GM12878 (cell line): ENCODE data around the gene SLIT1. TPM values are rescaled to one million over a fixed set of nuclear protein-coding genes. Genes with fewer than 3 reads are reported as not detected.

ENCODE experiments used
- ATAC-seq: fragments of 200-7000 bp; cut with Tn5 transposase; 3 replicates; pipeline ENCODE4 v1.9.1; 2020; ENCODE audit warnings: mild to moderate bottlenecking, moderate library complexity
- BruUV-seq: library from RNA; stranded (reverse); fragments of 400-500 nt; replicated peaks from 2 replicates; lab custom pipeline; 2021; lab: Mats Ljungman, UMichigan
- CTCF ChIA-PET: fragments of 300-600 bp; sonication (Branson Sonifier 250); formaldehyde crosslinking; extraction: SDS; loops from one replicate; lab custom pipeline; 2021; ENCODE audit warnings: inconsistent platforms; lab: Yijun Ruan, JAX
- POLR2A ChIA-PET: fragments of 350-600 bp; formaldehyde crosslinking; extraction: SDS; loops from one replicate; lab custom pipeline; 2021; ENCODE audit warnings: inconsistent platforms; lab: Charles Lee
- RAD21 ChIA-PET: fragments of 300-600 bp; sonication (Branson Sonifier 250); formaldehyde crosslinking; loops from one replicate; lab custom pipeline; 2023; ENCODE audit warnings: antibody characterized with exemption; ENCODE audit not compliant: unreplicated experiment; lab: Charles Lee
- SMC1A ChIA-PET: fragments of 300-600 bp; sonication (Branson Sonifier 250); formaldehyde crosslinking; loops from one replicate; lab custom pipeline; 2023; ENCODE audit not compliant: unreplicated experiment, uncharacterized antibody; lab: Charles Lee
- DNase-seq: peaks from one replicate; pipeline ENCODE4 v3.0.0-alpha.2; 2011; ENCODE audit warnings: low read depth, low spot score
- FAIRE-seq: peaks from 3 replicates; lab custom pipeline; 2011; peaks lifted over from hg19 to GRCh38; lab: Jason Lieb, UNC
- H2AFZ ChIP-seq: 2 replicates; pipeline ENCODE4 v1.6.0; 2011; ENCODE audit warnings: low read depth, low read length, control low read depth; ENCODE audit not compliant: control insufficient read depth
- H3K27ac ChIP-seq: 2 replicates; pipeline ENCODE4 v1.5.1; 2011; ENCODE audit warnings: control low read depth; ENCODE audit not compliant: control insufficient read depth, insufficient read depth
- H3K27me3 ChIP-seq, 2 experiments: replicated peaks in 1 of 2; 2 replicates each; pipeline versions ENCODE4 v1.6.0 to v1.6.1; 2011; ENCODE audit warnings: low read length in 1 of 2; ENCODE audit not compliant: control insufficient read depth in 2 of 2, insufficient read depth in 2 of 2
- H3K36me3 ChIP-seq, 2 experiments: 2 replicates each; pipeline ENCODE4 v1.5.1; 2011; ENCODE audit warnings: low read length in 1 of 2; ENCODE audit not compliant: control insufficient read depth in 2 of 2, insufficient read depth in 2 of 2
- H3K4me1 ChIP-seq: 2 replicates; pipeline ENCODE4 v1.6.1; 2011; ENCODE audit warnings: mild to moderate bottlenecking, low read length, moderate library complexity, mixed read lengths; ENCODE audit not compliant: control insufficient read depth, insufficient read depth
- H3K4me2 ChIP-seq: 2 replicates; pipeline ENCODE4 v1.6.0; 2011; ENCODE audit warnings: control low read depth; ENCODE audit not compliant: control insufficient read depth, insufficient read depth
- H3K4me3 ChIP-seq: fragments of 200-600 bp; sonication (generic); 2 replicates; pipeline ENCODE4 v1.5.1; 2016
- H3K79me2 ChIP-seq: 2 replicates; pipeline ENCODE4 v1.6.0; 2011; ENCODE audit warnings: low read length; ENCODE audit not compliant: control insufficient read depth, insufficient read depth
- H3K9ac ChIP-seq: 2 replicates; pipeline ENCODE4 v1.8.0; 2011; ENCODE audit warnings: low read length, control low read depth, mixed read lengths; ENCODE audit not compliant: control insufficient read depth, insufficient read depth
- H3K9me3 ChIP-seq: replicated peaks from 3 replicates; pipeline ENCODE4 v1.5.1; 2011; ENCODE audit warnings: mild to moderate bottlenecking, low read length; ENCODE audit not compliant: control insufficient read depth, insufficient read depth
- H4K20me1 ChIP-seq: 2 replicates; pipeline ENCODE4 v1.6.0; 2011; ENCODE audit not compliant: control insufficient read depth, insufficient read depth
- ASH2L ChIP-seq: fragments of 300-600, 200-600 bp; sonication (generic); IDR thresholded peaks from 2 replicates; pipeline ENCODE4 v1.6.1; 2017; ENCODE audit warnings: low read depth, mild to moderate bottlenecking, borderline replicate concordance
- ETV6 ChIP-seq, 2 experiments: fragments of 450-650 bp in 1 of 2; IDR thresholded peaks in 1 of 2; conservative IDR thresholded peaks in 1 of 2; 2 replicates each; pipeline ENCODE4 v1.6.1; 2014; ENCODE audit warnings: antibody characterized with exemption in 1 of 2, borderline replicate concordance in 1 of 2, low read depth in 1 of 2, mild to moderate bottlenecking in 1 of 2, moderate library complexity in 1 of 2
- GABPA ChIP-seq: IDR thresholded peaks from 2 replicates; pipeline ENCODE4 v1.6.1; 2014; ENCODE audit warnings: antibody characterized with exemption, low read depth, mild to moderate bottlenecking, inconsistent platforms
- IKZF2 ChIP-seq, 2 experiments: fragments of 450-650 bp; IDR thresholded peaks; 2 replicates each; pipeline ENCODE4 v1.6.1; 2017; ENCODE audit warnings: mild to moderate bottlenecking in 2 of 2, moderate library complexity in 2 of 2
- MTA3 ChIP-seq: IDR thresholded peaks from 2 replicates; pipeline ENCODE4 v1.6.1; 2012; ENCODE audit warnings: low read length, inconsistent platforms, borderline replicate concordance
- PAX5 ChIP-seq: IDR thresholded peaks from 2 replicates; pipeline ENCODE4 v1.6.1; 2011; ENCODE audit warnings: low read depth, low read length, borderline replicate concordance
- TARDBP ChIP-seq: IDR thresholded peaks from 2 replicates; pipeline ENCODE4 v1.6.1; 2016; ENCODE audit warnings: borderline replicate concordance
- TCF7 ChIP-seq: IDR thresholded peaks from 2 replicates; pipeline ENCODE4 v1.6.1; 2014; ENCODE audit warnings: antibody characterized with exemption, borderline replicate concordance
- WRNIP1 ChIP-seq: IDR thresholded peaks from 2 replicates; pipeline ENCODE4 v1.6.1; 2011; ENCODE audit warnings: low read depth, low read length, improper control_type of control experiment, borderline replicate concordance
- YY1 ChIP-seq: IDR thresholded peaks from 2 replicates; pipeline ENCODE4 v1.6.1; 2011; ENCODE audit warnings: low read depth, mild to moderate bottlenecking, low read length
- WGBS: methylation state at CpG from one replicate; pipeline ENCODE4 v1.1.6; 2016; ENCODE audit warnings: low lambda C conversion rate; ENCODE audit not compliant: insufficient replicate concordance, insufficient coverage; ENCODE audit errors: missing lambda C conversion rate; 5-methylcytosine and 5-hydroxymethylcytosine counted together
- in situ Hi-C: fragments of 300-500 bp; cut with MboI; formaldehyde crosslinking; loops from 9 replicates; pipeline ENCODE4 v1.14.3; 2018; ENCODE audit warnings: mixed read lengths
- intact Hi-C: fragments of 100-400 bp; cut with micrococcal nuclease; formaldehyde crosslinking; loops from one replicate; pipeline ENCODE4 v1.14.2; 2022; ENCODE audit not compliant: unreplicated experiment
- polyA plus RNA-seq, 11 experiments: library from polyadenylated mRNA; depleted of rRNA in 4 of 11; unstranded in 6 of 11; stranded (reverse) in 5 of 11; fragments of >200 nt; fragmentation: Nextera tagmentation in 4 of 11; fragmentation: Illumina TruSeq in 1 of 11; extraction: Ambion mirVana in 4 of 11; extraction: Trizol in 1 of 11; gene quantifications; 1 replicate in 1 of 11; 2 replicates in 10 of 11; pipeline versions ENCODE4 v1.2.1 to v1.2.3, GENCODE V29; 2011 to 2016; ENCODE audit warnings: inconsistent platforms in 2 of 11, missing spikeins in 2 of 11, low read depth in 1 of 11
- total RNA-seq, 4 experiments: library from RNA; depleted of rRNA in 3 of 4; stranded (reverse); fragments of >200 nt in 3 of 4; fragmentation: Illumina TruSeq in 1 of 4; extraction: Trizol in 1 of 4; gene quantifications; 2 replicates each; pipeline versions ENCODE4 v1.2.1 to v1.2.3, GENCODE V29; 2013 to 2021
- TF ChIP-seq, protein P1 (sequence below): IDR thresholded peaks from 2 replicates; pipeline ENCODE4 v1.6.1; 2011; ENCODE audit warnings: low read depth, low read length, improper control_type of control experiment, borderline replicate concordance

The SLIT1 gene
- total and polyA plus RNA-seq, 10 of the 15 experiments (the other 5 are each of a cell fraction or from before 2014, with no cell fraction given): 0.04 to 0.19 (median 0.06) TPM; not detected in 4

DNA sequence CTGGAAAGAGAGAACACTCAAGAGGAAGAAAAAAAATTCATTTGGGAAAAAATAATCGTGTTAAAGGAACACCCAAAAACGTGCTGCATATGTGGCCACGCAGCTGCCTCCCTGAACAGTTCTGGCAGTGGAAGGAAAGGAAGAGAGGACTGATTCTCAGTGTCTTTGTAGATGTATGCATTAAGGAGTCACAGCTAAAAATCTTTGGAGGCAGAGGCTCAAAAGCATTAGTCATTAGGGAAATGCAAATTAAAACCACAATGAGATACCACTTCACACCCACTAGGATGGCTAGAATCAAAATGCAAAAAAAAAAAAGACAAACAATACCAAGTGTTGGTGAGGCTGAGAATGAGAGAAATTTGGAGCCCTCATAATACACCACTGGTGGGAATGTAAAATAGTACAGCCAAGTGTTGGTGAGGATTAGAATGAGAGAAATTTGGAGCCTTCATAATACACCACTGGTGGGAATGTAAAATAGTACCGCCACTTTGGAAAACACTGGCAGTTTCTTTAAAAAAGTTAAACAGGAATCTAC, 134.7 kb downstream of the SLIT1 start:
- CTCF ChIA-PET: interaction anchor here (0.6 to 1.6 kb wide), 7 partner anchors 12 to 147 kb away, joined by 3 to 10 read pairs (median 3); no protein-coding TSS in a partner anchor
- no peak for FAIRE-seq
- Histone ChIP-seq H3K27ac (no peak overlapping the region), H2AFZ (no peak overlapping the region), H3K79me2 (no peaks in the 10 kb centered on the region), H3K4me3 (no peak overlapping the region), H3K9ac (no peak overlapping the region), H3K4me2 (no peak overlapping the region), H3K27me3 (no peaks in the 10 kb centered on the region)
- ATAC-seq: no peak
- SMC1A ChIA-PET: interaction anchor here (1.5 kb wide), 1 partner anchor 260 kb away, joined by 3 read pairs; no protein-coding TSS in a partner anchor
- TF ChIP-seq, protein P1, sequence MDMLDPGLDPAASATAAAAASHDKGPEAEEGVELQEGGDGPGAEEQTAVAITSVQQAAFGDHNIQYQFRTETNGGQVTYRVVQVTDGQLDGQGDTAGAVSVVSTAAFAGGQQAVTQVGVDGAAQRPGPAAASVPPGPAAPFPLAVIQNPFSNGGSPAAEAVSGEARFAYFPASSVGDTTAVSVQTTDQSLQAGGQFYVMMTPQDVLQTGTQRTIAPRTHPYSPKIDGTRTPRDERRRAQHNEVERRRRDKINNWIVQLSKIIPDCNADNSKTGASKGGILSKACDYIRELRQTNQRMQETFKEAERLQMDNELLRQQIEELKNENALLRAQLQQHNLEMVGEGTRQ: no peak
- TF ChIP-seq ETV6 (conservative IDR thresholded peaks at IDR 0.05 in 1 of 2, IDR thresholded peaks at IDR 0.05 in 1 of 2; ENCODE audit: borderline replicate concordance in 1 of 2, low read depth in 1 of 2): no peak
- TF ChIP-seq IKZF2 (IDR thresholded peaks at IDR 0.05): no peak
- TF ChIP-seq ASH2L: no peak
- TF ChIP-seq WRNIP1: no peak
- no peak for TF ChIP-seq YY1
- no peak for TF ChIP-seq GABPA
- TF ChIP-seq TARDBP: no peak
- no peak for TF ChIP-seq TCF7
- no peak for TF ChIP-seq MTA3
- TF ChIP-seq PAX5: no peak
- TF ChIP-seq, all 136 proteins: peak for 0
- intact Hi-C loops: no loop called here
- Histone ChIP-seq H4K20me1 (no peaks in the 10 kb centered on the region), H3K9me3 (no peaks in the 10 kb centered on the region; the same call in 1 of the 3 replicates), H3K4me1 (peaks cover 8% of the 10 kb centered on the region), H3K36me3 (no peaks in the 10 kb centered on the region)
- in situ Hi-C loops: no loop called here
- BruUV-seq: no TSS peak
- no peak for DNase-seq
- WGBS: 32% methylated on average over 4 of the region's 4 CpGs
- RAD21 ChIA-PET: interaction anchor here (1.3 kb wide), 1 partner anchor 13 kb away, joined by 9 read pairs; no protein-coding TSS in a partner anchor
- POLR2A ChIA-PET: no interaction called here
